D721Med (cell line): Measurements from ENCODE around the gene ADH6.

Experiments
- DNase-seq: peaks from one replicate; pipeline ENCODE4 v3.0.0; 2011; ENCODE audit warnings: low spot score; ENCODE audit not compliant: insufficient read length
- FAIRE-seq: peaks from 2 replicates; lab custom pipeline; 2011; peaks lifted over from hg19 to GRCh38; lab: Jason Lieb, UNC
- TF ChIP-seq, protein P1 (sequence below): IDR thresholded peaks from 2 replicates; pipeline ENCODE4 v1.5.1; 2012; ENCODE audit warnings: mild to moderate bottlenecking, control low read depth; ENCODE audit not compliant: insufficient read depth; ENCODE audit errors: missing control alignments

Gene ADH6

DNA sequence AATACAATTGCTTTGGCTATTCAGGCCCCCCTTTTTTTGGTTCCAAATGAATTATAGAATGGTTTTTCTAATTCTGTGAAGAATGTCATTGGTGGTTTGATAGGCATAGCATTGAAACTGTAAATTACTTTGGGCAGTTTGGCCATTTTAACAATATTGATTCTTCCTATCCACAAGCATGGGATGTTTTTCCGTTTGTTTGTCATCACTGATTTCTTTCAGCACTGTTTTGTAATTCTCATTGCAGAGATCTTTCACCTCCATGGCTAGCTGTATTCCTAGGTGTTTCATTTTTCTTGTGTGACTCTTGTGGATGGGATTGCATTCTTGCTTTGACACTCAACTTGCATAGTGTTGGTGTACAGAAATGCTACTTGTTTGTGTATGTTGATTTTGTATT, 33.0 kb downstream of the ADH6 start:
- FAIRE-seq, result no peak
- TF ChIP-seq, protein P1, sequence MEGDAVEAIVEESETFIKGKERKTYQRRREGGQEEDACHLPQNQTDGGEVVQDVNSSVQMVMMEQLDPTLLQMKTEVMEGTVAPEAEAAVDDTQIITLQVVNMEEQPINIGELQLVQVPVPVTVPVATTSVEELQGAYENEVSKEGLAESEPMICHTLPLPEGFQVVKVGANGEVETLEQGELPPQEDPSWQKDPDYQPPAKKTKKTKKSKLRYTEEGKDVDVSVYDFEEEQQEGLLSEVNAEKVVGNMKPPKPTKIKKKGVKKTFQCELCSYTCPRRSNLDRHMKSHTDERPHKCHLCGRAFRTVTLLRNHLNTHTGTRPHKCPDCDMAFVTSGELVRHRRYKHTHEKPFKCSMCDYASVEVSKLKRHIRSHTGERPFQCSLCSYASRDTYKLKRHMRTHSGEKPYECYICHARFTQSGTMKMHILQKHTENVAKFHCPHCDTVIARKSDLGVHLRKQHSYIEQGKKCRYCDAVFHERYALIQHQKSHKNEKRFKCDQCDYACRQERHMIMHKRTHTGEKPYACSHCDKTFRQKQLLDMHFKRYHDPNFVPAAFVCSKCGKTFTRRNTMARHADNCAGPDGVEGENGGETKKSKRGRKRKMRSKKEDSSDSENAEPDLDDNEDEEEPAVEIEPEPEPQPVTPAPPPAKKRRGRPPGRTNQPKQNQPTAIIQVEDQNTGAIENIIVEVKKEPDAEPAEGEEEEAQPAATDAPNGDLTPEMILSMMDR, result no peak
- no peak for DNase-seq

DNA sequence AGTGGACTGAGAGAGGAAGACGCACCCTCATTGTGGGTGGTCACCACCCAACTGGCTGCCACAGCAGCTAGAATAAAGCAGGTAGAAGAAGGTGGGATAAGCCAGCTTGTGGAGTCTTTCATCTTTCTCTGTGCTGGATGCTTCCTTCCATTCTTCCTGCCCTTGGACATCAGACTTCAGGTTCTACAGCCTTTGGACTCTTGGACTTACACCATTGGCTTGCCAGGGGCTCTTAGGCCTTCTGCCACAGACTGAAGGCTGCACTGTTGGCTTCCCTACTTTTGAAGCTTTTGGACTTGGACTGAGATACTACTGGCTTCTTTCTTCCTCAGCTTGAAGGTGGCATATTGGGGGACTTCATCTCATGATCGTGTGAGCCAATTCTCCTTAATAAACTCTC, 33.5 kb downstream of the ADH6 start:
- FAIRE-seq (no peak), DNase-seq (no peak)
- TF ChIP-seq, protein P1, result no peak

DNA sequence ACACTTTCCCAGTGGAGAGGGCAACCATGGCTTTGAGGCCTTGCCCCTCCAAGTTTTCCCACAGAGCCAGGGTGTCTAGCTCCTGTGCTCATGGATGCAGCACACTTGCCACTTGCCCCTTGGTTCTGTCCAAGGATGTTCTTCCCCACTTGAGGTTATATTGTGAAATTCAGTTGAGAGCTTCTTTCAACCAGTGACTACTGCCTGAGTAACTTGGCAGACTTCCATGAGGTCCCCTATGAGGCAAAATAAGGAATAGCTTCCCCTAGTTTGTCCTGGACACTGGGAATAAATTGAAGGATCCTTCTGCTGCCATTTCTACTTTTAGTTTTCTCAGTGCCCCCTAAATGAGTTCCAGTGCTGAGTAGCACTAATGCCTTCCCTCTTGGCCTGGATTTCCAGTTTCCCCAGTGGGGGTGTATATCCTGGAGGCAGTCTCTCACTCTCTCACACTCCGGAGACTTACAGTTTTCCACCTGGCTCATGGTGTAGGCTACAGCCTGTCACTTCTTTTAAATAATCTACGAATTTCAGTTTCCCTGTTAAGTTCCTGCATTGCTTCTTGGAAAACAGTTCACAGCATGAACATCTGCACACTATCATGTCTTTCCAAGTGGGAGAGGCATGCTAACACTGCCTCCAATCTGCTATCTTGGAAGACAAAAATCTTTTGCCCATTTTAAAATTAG, 38.5 kb downstream of the ADH6 start:
- no peak for DNase-seq
- FAIRE-seq, result no peak
- TF ChIP-seq, protein P1, result no peak

DNA sequence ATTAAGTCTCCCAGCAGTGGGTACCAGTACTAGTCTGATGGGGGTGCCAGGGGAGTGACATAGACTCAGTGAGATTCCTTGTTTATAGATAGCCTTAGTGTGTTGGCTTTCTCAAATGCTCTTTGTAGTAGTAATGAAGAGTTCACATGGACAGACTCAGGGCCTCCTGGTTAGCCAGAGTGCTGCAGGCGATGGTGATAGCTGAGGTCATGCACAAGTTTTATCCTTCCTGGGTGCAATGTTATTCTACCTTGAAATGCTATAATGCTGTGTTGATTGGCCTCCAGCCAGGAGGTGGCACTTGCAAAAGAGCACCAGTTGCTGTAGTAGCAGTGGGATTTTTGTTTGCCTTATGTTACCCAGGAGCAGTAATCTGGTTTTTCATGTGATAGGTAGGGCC, 39.4 kb downstream of the ADH6 start:
- TF ChIP-seq, protein P1, result no peak
- FAIRE-seq, result no peak
- DNase-seq, result no peak

DNA sequence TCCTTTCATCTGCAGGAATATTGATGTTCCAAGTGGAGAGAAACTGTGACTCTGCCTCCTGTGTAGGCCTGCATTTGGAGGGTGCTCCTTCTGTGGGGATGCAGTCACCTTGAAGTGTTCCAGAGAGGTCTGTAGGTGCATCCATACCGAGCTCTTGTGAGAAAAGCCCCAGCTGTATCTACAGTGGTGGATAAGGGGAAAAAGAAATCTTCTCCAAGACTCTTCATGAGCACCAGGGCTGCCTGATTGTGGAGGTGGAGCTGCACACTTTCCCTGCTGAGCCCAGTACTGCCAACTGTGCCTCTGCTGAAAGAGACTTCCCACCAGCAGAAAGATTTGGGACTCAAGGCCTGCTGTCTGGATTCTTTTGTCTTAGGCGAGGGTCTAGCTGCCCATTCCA, 39.9 kb downstream of the ADH6 start:
- FAIRE-seq (no peak), DNase-seq (no peak)
- TF ChIP-seq, protein P1, result no peak

DNA sequence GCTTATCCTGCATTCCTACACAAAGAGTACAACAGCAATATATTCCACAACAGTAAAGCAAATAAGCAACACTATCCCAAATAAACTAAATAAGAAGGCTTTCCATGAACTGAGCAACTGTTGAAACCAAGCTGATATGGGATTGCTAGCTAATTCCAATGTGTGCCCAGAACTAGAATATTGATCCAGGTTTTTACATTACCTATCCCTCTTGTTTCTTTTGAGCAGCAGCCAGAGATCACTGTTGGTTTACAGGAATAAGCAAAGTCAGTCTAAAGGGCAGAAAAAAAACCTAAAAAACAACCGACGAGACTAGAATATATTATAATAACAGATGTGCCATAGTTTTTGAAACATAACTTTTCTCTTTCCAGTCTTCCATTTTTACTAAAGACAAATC, 52.5 kb downstream of the ADH6 start:
- FAIRE-seq, result no peak
- no peak for DNase-seq
- TF ChIP-seq, protein P1, result no peak

DNA sequence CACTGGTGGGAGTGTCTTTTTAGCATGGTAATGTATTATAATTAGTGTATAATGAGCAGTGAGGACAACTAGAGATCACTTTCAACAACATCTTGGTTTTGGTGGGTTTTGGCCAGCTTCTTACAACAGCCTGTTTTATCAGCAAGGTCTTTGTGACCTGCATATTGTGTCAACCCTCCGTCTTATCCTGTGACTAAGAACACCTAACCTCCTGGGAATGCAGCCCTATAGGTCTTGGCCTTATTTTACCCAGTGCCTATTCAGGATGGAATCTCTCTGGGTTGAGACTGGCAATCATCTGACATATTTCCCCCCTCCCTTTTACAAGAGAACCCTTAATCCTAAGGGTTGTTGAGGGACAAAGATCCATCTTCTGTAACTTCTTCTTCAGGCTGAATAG, 53.1 kb downstream of the ADH6 start:
- FAIRE-seq, result no peak

More for the DNA sequence above, 53.1 kb downstream of the ADH6 start:
- TF ChIP-seq, protein P1, result no peak
- no peak for DNase-seq
